ENCODE measurements around the gene PARD3B. TPM values are rescaled to one million over a fixed set of nuclear protein-coding genes. Genes with fewer than 3 reads are reported as not detected.

PARD3B gene
- total RNA-seq, 1 donor = 53.1 TPM

DNA sequence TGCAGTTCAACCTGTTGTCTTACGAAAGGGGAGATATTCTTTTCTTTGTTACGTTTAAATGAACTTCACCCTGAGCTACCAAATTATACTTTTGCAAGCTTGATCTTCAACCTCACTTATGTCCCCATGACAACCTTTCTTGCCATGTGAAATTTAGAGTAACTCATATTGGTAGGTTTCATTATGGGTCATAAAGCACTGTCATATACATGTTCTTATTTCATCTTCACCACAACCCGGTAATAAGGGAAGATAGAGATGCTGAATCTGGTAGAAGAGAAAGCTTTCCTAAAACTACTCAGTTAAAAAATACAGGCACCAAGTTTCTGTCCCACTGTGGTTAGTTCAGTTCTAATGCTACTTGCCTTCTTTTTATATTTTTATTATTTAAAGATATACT, 928.5 kb downstream of the PARD3B start:
- no peak overlapping the region for H3K4me3 ChIP-seq (ENCODE audit: low read depth, low read length)
- DNase-seq (ENCODE audit: low read depth) = no peak
- TF ChIP-seq CTCF (IDR thresholded peaks at IDR 0.05; ENCODE audit: insufficient read depth, low read depth, low read length) = no peak

DNA sequence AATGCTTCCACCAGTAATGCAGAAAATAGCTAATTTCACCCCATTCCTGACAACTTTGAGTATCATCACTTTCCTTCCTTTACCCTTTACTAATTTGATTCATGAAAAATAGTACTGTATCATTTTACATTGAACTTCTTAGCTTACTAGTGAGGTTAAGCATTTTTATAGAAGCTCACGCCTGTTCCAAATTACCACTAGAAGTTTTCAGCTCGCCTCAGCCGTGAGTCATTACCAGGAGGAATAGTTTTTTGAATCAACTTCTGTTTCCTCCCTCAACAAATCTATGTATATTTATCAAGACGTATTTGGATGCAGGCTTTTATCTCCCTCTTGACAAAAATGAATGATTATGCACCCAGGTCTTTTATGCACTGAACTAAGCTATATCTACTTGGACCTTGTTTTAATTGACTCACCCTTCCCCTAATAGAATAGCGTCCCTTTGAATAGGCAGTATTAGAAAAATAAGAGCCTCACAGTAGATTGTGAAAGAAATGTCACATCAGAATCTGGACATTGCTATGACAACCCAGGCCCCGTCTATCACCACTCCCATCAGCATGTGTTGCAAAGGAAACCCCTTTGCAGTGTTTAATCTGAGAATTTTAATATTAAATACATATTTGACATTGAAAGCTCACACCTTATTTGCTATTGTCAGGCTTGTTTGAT, 929.6 kb downstream of the PARD3B start:
- peak; percentile 33 for DNase-seq (ENCODE audit: low read depth)
- no peak for TF ChIP-seq CTCF (IDR thresholded peaks at IDR 0.05; ENCODE audit: insufficient read depth, low read depth, low read length)
- H3K4me3 ChIP-seq (ENCODE audit: low read depth, low read length) = no peak overlapping the region

DNA sequence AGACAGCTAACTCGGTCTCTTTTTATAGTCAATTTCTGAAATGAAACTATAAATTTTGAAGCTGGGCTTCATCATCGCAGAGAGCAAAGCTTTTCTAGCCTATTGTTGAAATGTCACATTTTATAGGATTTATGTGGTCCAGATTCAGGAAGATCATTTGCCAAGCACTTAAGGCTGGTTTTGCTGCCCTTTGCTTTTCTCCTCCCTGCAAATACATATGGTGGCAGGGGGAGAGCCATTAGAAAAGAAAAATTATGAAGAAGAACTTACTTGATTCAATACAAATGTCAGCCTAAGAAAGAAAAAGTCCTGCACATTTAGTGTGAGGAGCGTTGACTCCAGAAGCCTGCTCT, 930.1 kb downstream of the PARD3B start:
- no peak overlapping the region for H3K4me3 ChIP-seq (ENCODE audit: low read depth, low read length)
- no peak for DNase-seq (ENCODE audit: low read depth)
- no peak for TF ChIP-seq CTCF (IDR thresholded peaks at IDR 0.05; ENCODE audit: insufficient read depth, low read depth, low read length)

- peak; percentile 40 for DNase-seq (ENCODE audit: low read depth)
- TF ChIP-seq CTCF (IDR thresholded peaks at IDR 0.05; ENCODE audit: insufficient read depth, low read depth, low read length) = no peak
- H3K4me3 ChIP-seq (ENCODE audit: low read depth, low read length) = no peak overlapping the region
Observed at GRCh38 chr2:205477016-205477705, 931.9 kb downstream of the PARD3B start.

- no peak for TF ChIP-seq CTCF (IDR thresholded peaks at IDR 0.05; ENCODE audit: insufficient read depth, low read depth, low read length)
- DNase-seq (ENCODE audit: low read depth) = no peak
- H3K4me3 ChIP-seq (ENCODE audit: low read depth, low read length) = no peak overlapping the region
Observed at GRCh38 chr2:205481861-205482260, 936.6 kb downstream of the PARD3B start.

DNA sequence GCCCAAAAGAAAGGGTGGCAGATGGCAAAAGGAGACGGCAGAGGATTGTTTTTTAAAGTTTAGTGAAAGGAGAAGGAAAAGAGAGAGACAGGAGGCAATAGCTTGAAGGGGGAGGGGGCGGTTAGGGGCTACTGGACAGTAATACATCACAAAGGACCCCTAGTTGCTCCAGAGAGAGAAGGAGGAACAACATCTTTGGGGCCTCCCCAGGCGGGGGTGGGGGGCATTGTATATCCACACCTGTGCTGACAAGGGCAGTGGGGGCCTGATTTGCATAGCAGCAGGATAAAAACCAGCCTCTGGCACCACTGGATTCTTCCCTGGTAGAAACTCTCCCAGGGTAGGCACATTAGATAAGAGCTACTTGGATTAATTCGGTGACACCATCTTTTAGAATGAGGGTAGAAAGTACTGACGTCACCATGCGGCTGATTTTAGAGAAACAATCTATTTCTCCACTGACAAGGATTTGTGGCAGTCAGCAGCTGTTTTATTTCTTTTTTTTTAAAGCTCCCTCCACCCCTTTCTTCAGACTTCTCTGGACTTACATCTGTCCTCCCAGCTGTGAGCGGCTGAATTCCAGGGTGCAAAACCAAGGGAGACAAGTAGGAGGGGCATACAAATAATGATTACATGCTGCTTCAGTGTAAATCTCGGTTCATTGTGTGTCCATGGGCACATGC, 937.3 kb downstream of the PARD3B start:
- TF ChIP-seq CTCF (IDR thresholded peaks at IDR 0.05; ENCODE audit: insufficient read depth, low read depth, low read length) = no peak
- peak; percentile 56 for DNase-seq (ENCODE audit: low read depth)
- H3K4me3 ChIP-seq (ENCODE audit: low read depth, low read length) = no peak overlapping the region
